H9 (cell line): ENCODE results near the gene PP2D1. TPM values are rescaled to one million over a fixed set of nuclear protein-coding genes. Genes with fewer than 3 reads are reported as not detected.

Experiments used
- DNase-seq: peaks from one replicate; pipeline ENCODE4 v3.0.0-alpha.2; 2017
- H2AFZ ChIP-seq: one replicate; pipeline ENCODE4 v1.6.1; 2013; ENCODE audit warnings: mild to moderate bottlenecking, low read length, control low read depth, moderate library complexity
- H2AK5ac ChIP-seq: 2 replicates; pipeline ENCODE4 v1.6.1; 2013; ENCODE audit warnings: low read length, control low read depth, mixed read lengths; ENCODE audit not compliant: insufficient read length
- H2BK120ac ChIP-seq: one replicate; pipeline ENCODE4 v1.6.1; 2013; ENCODE audit warnings: low read depth, mild to moderate bottlenecking, low read length, control low read depth, inconsistent platforms; ENCODE audit not compliant: poor library complexity, severe bottlenecking
- H2BK12ac ChIP-seq: 2 replicates; pipeline ENCODE4 v1.6.1; 2013; ENCODE audit warnings: low read length, control low read depth, mixed read lengths, low read depth; ENCODE audit not compliant: insufficient read length
- H2BK15ac ChIP-seq: 2 replicates; pipeline ENCODE4 v1.6.1; 2013; ENCODE audit warnings: low read depth, low read length, control low read depth
- H2BK20ac ChIP-seq: one replicate; pipeline ENCODE4 v1.6.1; 2013; ENCODE audit warnings: low read depth, mild to moderate bottlenecking, low read length, control low read depth, inconsistent platforms; ENCODE audit not compliant: poor library complexity, severe bottlenecking
- H2BK5ac ChIP-seq: 2 replicates; pipeline ENCODE4 v1.6.1; 2013; ENCODE audit warnings: low read length, control low read depth, mixed read lengths; ENCODE audit not compliant: insufficient read length
- H3K14ac ChIP-seq: 2 replicates; pipeline ENCODE4 v1.6.1; 2013; ENCODE audit warnings: low read length, control low read depth; ENCODE audit not compliant: insufficient read depth
- H3K18ac ChIP-seq: 2 replicates; pipeline ENCODE4 v1.6.1; 2013; ENCODE audit warnings: low read depth, mild to moderate bottlenecking, mixed read lengths, low read length, control low read depth; ENCODE audit not compliant: insufficient read length
- H3K23ac ChIP-seq: 2 replicates; pipeline ENCODE4 v1.6.1; 2013; ENCODE audit warnings: low read length, control low read depth, mixed read lengths, low read depth; ENCODE audit not compliant: insufficient read length
- H3K23me2 ChIP-seq: 2 replicates; pipeline ENCODE4 v1.6.1; 2013; ENCODE audit warnings: low read depth, mild to moderate bottlenecking, mixed read lengths, low read length, control low read depth; ENCODE audit not compliant: insufficient read length, poor library complexity, severe bottlenecking
- H3K27ac ChIP-seq: 2 replicates; pipeline ENCODE4 v1.5.1; 2013; ENCODE audit warnings: low read length, control low read depth, mixed read lengths, low read depth; ENCODE audit not compliant: insufficient read length
- H3K27me3 ChIP-seq: 2 replicates; pipeline ENCODE4 v1.6.1; 2013; ENCODE audit warnings: low read length, control low read depth, inconsistent platforms; ENCODE audit not compliant: insufficient read depth
- H3K4ac ChIP-seq: 2 replicates; pipeline ENCODE4 v1.6.1; 2013; ENCODE audit warnings: low read depth, mild to moderate bottlenecking, control low read depth, inconsistent platforms, low read length, moderate library complexity
- H3K4me1 ChIP-seq: 2 replicates; pipeline ENCODE4 v1.6.1; 2013; ENCODE audit warnings: low read length, control low read depth, inconsistent platforms; ENCODE audit not compliant: insufficient read depth
- H3K4me2 ChIP-seq: 2 replicates; pipeline ENCODE4 v1.6.1; 2013; ENCODE audit warnings: low read length, control low read depth, mixed read lengths; ENCODE audit not compliant: insufficient read length, insufficient read depth
- H3K56ac ChIP-seq: 2 replicates; pipeline ENCODE4 v1.6.1; 2013; ENCODE audit warnings: low read depth, mild to moderate bottlenecking, mixed read lengths, low read length, control low read depth; ENCODE audit not compliant: insufficient read length
- H3K79me1 ChIP-seq: 2 replicates; pipeline ENCODE4 v1.6.1; 2013; ENCODE audit warnings: low read depth, mild to moderate bottlenecking, moderate library complexity, low read length, control low read depth, inconsistent platforms; ENCODE audit not compliant: insufficient read depth, poor library complexity, severe bottlenecking
- H3K79me2 ChIP-seq: 2 replicates; pipeline ENCODE4 v1.6.1; 2013; ENCODE audit warnings: low read length, control low read depth, inconsistent platforms; ENCODE audit not compliant: insufficient read depth
- H3K9ac ChIP-seq: 2 replicates; pipeline ENCODE4 v1.6.1; 2013; ENCODE audit warnings: low read length, control low read depth, mixed read lengths; ENCODE audit not compliant: insufficient read length; ENCODE audit errors: extremely low read depth
- H3K9me3 ChIP-seq: one replicate; pipeline ENCODE4 v1.6.1; 2013; ENCODE audit warnings: low read depth, low read length, inconsistent platforms; ENCODE audit not compliant: control insufficient read depth
- H3T11ph ChIP-seq: one replicate; pipeline ENCODE4 v1.6.1; 2013; ENCODE audit warnings: mild to moderate bottlenecking, low read length, control low read depth, inconsistent platforms
- H4K20me1 ChIP-seq: one replicate; pipeline ENCODE4 v1.6.1; 2013; ENCODE audit not compliant: control insufficient read depth, insufficient read length, insufficient read depth
- H4K5ac ChIP-seq: 2 replicates; pipeline ENCODE4 v1.6.1; 2013; ENCODE audit warnings: low read depth, mild to moderate bottlenecking, mixed read lengths, low read length, control low read depth; ENCODE audit not compliant: insufficient read length
- H4K8ac ChIP-seq: replicated peaks from 2 replicates; pipeline ENCODE4 v1.6.1; 2013; ENCODE audit warnings: low read length, control low read depth, mixed read lengths, low read depth; ENCODE audit not compliant: insufficient read length
- H4K91ac ChIP-seq: 2 replicates; pipeline ENCODE4 v1.6.1; 2013; ENCODE audit warnings: low read depth, mild to moderate bottlenecking, moderate library complexity, mixed read lengths, low read length, control low read depth; ENCODE audit not compliant: insufficient read length
- H3K27ac Mint-ChIP-seq, 3 experiments: 2 replicates in 2 of 3; 3 replicates in 1 of 3; pipeline ENCODE4 v1.8.0; 2020 to 2021; ENCODE audit warnings: mixed read lengths in 3 of 3, mild to moderate bottlenecking in 1 of 3, moderate library complexity in 1 of 3
- H3K27me3 Mint-ChIP-seq: 2 replicates; pipeline ENCODE4 v1.8.0; 2021; ENCODE audit warnings: low read depth, mild to moderate bottlenecking, moderate library complexity, mixed read lengths
- H3K36me3 Mint-ChIP-seq, 3 experiments: 2 replicates in 2 of 3; 3 replicates in 1 of 3; pipeline ENCODE4 v1.8.0; 2020 to 2021; ENCODE audit warnings: low read depth in 3 of 3, mixed read lengths in 3 of 3; ENCODE audit not compliant: insufficient read depth in 1 of 3
- H3K4me1 Mint-ChIP-seq, 2 experiments: 2 replicates each; pipeline ENCODE4 v1.8.0; 2020; ENCODE audit warnings: mixed read lengths in 2 of 2
- H3K4me3 Mint-ChIP-seq, 2 experiments: 2 replicates in 1 of 2; 3 replicates in 1 of 2; pipeline ENCODE4 v1.8.0; 2020 to 2021; ENCODE audit warnings: mild to moderate bottlenecking in 2 of 2, mixed read lengths in 2 of 2, moderate library complexity in 1 of 2
- H3K9me3 Mint-ChIP-seq, 2 experiments: 2 replicates in 1 of 2; 3 replicates in 1 of 2; pipeline ENCODE4 v1.8.0; 2020; ENCODE audit warnings: mild to moderate bottlenecking in 2 of 2, mixed read lengths in 2 of 2, moderate library complexity in 1 of 2
- CTCF ChIP-seq: fragments of 200-600 bp; sonication (generic); conservative IDR thresholded peaks from 3 replicates; pipeline ENCODE4 v1.8.0; 2021; ENCODE audit warnings: antibody characterized with exemption, mild to moderate bottlenecking
- WGBS: extraction: QIAGEN DNeasy Blood & Tissue Kit; methylation state at CpG from one replicate; pipeline ENCODE4 v1.1.7; 2013; ENCODE audit warnings: missing lambda C conversion rate, low lambda C conversion rate, mixed read lengths; ENCODE audit not compliant: insufficient read length; ENCODE audit errors: extremely low coverage; 5-methylcytosine and 5-hydroxymethylcytosine counted together
- total RNA-seq: library from RNA; stranded (reverse); gene quantifications from 2 replicates; pipeline ENCODE4 v1.2.1, GENCODE V29; 2021

Gene PP2D1
- total RNA-seq, 1 experiment from 2014 or later: not detected

DNA sequence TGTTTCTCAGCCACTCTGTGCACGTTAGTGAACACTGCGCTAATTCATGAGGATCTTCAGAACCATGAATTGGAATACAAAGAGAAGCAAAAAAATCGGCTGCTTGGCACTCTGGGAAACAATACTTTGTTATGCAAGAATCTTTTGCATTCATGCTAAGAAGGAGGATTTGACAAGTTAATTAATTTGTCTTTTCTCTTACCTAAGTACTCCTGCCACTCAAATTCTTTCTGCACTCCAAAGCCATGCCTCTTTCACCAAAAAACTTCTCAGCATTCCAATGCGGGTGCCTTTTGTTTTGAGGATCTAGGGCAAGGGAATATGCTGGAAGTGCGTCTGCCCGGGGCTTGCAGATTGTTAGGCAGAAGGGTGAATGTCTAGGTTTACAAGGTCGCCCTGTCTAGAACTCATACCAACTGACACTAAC is 16.9 kb upstream of the PP2D1 start:
- no CpG with 5 or more reads among the region's 7 CpGs for WGBS
- Histone ChIP-seq H3K79me2 (no peaks in the 10 kb centered on the region), H2BK15ac (no peak overlapping the region), H3K27me3 (no peaks in the 10 kb centered on the region), H4K91ac (no peak overlapping the region), H3K56ac (no peak overlapping the region), H3K18ac (no peak overlapping the region), H4K20me1 (no peaks in the 10 kb centered on the region), H2AK5ac (no peak overlapping the region), H3T11ph (no peak overlapping the region), H3K9ac (no peak overlapping the region), H2BK120ac (no peak overlapping the region), H3K9me3 (no peaks in the 10 kb centered on the region), H3K4ac (no peak overlapping the region), H4K8ac (no peak overlapping the region), H3K27ac (no peak overlapping the region), H3K4me2 (no peak overlapping the region), H2BK20ac (no peak overlapping the region), H3K14ac (no peak overlapping the region), H3K23ac (no peak overlapping the region), H3K4me1 (no peaks in the 10 kb centered on the region), H3K23me2 (no peaks in the 10 kb centered on the region), H4K5ac (no peak overlapping the region), H3K79me1 (no peaks in the 10 kb centered on the region), H2BK12ac (no peak overlapping the region), H2AFZ (peak overlapping the region; percentile 80), H2BK5ac (no peak overlapping the region)
- no peaks in the 10 kb centered on the region for H3K9me3 Mint-ChIP-seq
- peak overlapping the region; percentile 7 to 96 (median 94); a peak in 5 of 7 replicates for H3K27ac Mint-ChIP-seq
- peaks cover 9 to 15% of the 10 kb centered on the region in 2 experiments for H3K4me1 Mint-ChIP-seq
- DNase-seq: peak; percentile 29
- H3K4me3 Mint-ChIP-seq: no peak overlapping the region
- no peaks in the 10 kb centered on the region for H3K36me3 Mint-ChIP-seq
- no peak for TF ChIP-seq CTCF
- H3K27me3 Mint-ChIP-seq: no peaks in the 10 kb centered on the region
